Measurements from ENCODE around the gene WNT5A. TPM values are rescaled to one million over a fixed set of nuclear protein-coding genes. Genes with fewer than 3 reads are reported as not detected.

Gene WNT5A
- 116 and 145 TPM in 2 replicates for total RNA-seq

DNA sequence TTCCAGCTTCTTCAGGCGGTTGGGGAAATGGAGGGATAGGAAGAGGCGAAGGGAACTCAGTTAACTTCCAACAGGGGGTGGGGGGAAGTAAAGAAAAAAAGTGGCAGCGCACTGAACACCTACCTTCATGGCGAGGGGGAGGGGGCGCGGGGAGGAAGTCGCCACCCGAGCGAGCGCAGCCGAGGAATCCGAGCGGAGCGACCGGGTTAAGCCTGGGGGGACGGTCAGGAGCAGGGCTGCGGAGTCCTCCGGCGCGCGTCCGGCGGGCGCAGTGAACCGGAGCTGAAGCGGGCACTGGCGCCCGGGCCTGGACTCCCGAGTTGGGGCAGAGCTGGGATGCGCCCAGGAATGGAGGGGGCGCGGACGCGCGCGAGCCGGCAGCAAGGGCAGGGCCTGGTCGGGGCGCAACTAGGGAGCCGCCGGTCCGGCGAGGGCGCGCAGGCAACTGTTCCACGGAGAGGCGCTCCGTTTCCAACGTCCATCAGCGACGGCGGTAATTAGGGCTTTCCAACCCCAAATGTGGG is at the start of gene WNT5A:
TSS of gene WNT5A (minus strand) at position 450 of the 524 bp plus-strand sequence. CDS start at position 129, 321 bp downstream.
- peak within 1 kb of the TSS; percentile 97 for H3K4me2 ChIP-seq (ENCODE audit: insufficient read depth, low read length)
- peak within 1 kb of the TSS; percentile 97 for H3K4me3 ChIP-seq (ENCODE audit: insufficient read depth, low read length)
- H4K20me1 ChIP-seq (ENCODE audit: insufficient read depth, low read length): no peaks in the 10 kb centered on the region
- H3K4me1 ChIP-seq (ENCODE audit: insufficient read depth, low read length): peaks cover 41% of the 10 kb centered on the region
- H3K36me3 ChIP-seq (ENCODE audit: insufficient read depth, low read length): peaks cover 17% of the 10 kb centered on the region
- peak within 1 kb of the TSS; percentile 75 for H2AFZ ChIP-seq (ENCODE audit: low read length)
- no peaks in the 10 kb centered on the region for H3K27me3 ChIP-seq (ENCODE audit: insufficient read depth, low read length)
- DNase-seq (ENCODE audit: insufficient read length, low spot score, missing footprints): peak; percentile 93
- H3K9me3 ChIP-seq (ENCODE audit: low read depth, low read length): no peaks in the 10 kb centered on the region
- H3K27ac ChIP-seq (ENCODE audit: low read depth, low read length): peak within 1 kb of the TSS; percentile 98
- peaks cover 63% of the 10 kb centered on the region for H3K79me2 ChIP-seq (ENCODE audit: insufficient read depth, low read length)
- TF ChIP-seq, protein P1, sequence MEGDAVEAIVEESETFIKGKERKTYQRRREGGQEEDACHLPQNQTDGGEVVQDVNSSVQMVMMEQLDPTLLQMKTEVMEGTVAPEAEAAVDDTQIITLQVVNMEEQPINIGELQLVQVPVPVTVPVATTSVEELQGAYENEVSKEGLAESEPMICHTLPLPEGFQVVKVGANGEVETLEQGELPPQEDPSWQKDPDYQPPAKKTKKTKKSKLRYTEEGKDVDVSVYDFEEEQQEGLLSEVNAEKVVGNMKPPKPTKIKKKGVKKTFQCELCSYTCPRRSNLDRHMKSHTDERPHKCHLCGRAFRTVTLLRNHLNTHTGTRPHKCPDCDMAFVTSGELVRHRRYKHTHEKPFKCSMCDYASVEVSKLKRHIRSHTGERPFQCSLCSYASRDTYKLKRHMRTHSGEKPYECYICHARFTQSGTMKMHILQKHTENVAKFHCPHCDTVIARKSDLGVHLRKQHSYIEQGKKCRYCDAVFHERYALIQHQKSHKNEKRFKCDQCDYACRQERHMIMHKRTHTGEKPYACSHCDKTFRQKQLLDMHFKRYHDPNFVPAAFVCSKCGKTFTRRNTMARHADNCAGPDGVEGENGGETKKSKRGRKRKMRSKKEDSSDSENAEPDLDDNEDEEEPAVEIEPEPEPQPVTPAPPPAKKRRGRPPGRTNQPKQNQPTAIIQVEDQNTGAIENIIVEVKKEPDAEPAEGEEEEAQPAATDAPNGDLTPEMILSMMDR (IDR thresholded peaks at IDR 0.05; ENCODE audit: extremely low read depth, low read depth, low read length): no peak

DNA sequence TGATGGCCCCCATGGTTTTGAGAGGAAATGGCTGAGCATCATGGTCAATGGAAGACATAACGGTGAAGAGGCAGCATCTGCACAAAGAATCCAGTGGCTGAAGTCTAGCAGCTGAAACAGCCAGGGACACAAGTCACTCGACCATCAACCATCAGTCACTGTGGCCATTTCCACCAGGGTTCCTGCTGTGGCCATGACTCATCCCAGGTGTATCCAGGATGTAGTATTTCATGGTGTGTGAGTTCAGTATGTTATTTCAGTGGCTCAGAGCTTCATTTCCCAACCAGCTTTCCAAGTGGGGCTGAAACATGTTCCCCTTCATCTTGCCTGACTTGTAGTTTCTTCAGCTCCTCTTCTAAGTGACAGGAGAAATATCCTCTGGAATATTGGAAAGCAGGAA is 47.8 kb upstream of the WNT5A start:
- H4K20me1 ChIP-seq (ENCODE audit: insufficient read depth, low read length): no peaks in the 10 kb centered on the region
- TF ChIP-seq, protein P1 (IDR thresholded peaks at IDR 0.05; ENCODE audit: extremely low read depth, low read depth, low read length): no peak
- no peaks in the 10 kb centered on the region for H3K4me1 ChIP-seq (ENCODE audit: insufficient read depth, low read length)
- no peak overlapping the region for H2AFZ ChIP-seq (ENCODE audit: low read length)
- DNase-seq (ENCODE audit: insufficient read length, low spot score, missing footprints): no peak
- H3K27ac ChIP-seq (ENCODE audit: low read depth, low read length): no peak overlapping the region
- no peak overlapping the region for H3K4me3 ChIP-seq (ENCODE audit: insufficient read depth, low read length)
- H3K9me3 ChIP-seq (ENCODE audit: low read depth, low read length): no peaks in the 10 kb centered on the region
- H3K36me3 ChIP-seq (ENCODE audit: insufficient read depth, low read length): no peaks in the 10 kb centered on the region
- no peak overlapping the region for H3K4me2 ChIP-seq (ENCODE audit: insufficient read depth, low read length)
- H3K27me3 ChIP-seq (ENCODE audit: insufficient read depth, low read length): peaks cover 18% of the 10 kb centered on the region
- H3K79me2 ChIP-seq (ENCODE audit: insufficient read depth, low read length): no peaks in the 10 kb centered on the region

DNA sequence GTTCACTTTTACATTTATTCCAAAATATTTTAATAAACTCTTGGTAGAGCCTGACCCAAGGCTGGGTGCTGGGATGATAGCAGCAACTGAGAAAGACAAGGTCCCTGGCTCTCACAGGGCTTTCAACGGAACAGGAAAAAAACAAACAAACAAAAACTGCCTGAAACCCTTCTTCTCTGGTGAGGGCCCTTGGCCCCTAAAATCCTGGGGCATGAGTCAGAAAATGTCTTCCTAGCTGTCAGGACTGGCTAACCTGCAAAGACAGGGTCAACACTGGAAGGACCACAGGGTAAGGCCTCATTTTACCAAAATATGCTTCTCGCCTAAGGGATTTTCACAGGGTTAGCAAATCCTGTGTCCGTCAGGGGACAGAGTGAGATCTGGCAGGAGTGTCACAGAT is 45.7 kb upstream of the WNT5A start:
- Histone ChIP-seq H3K4me3 (ENCODE audit: insufficient read depth, low read length) (no peak overlapping the region), H3K27ac (ENCODE audit: low read depth, low read length) (no peak overlapping the region), H3K36me3 (ENCODE audit: insufficient read depth, low read length) (no peaks in the 10 kb centered on the region), H3K4me1 (ENCODE audit: insufficient read depth, low read length) (no peaks in the 10 kb centered on the region), H3K9me3 (ENCODE audit: low read depth, low read length) (no peaks in the 10 kb centered on the region), H3K4me2 (ENCODE audit: insufficient read depth, low read length) (no peak overlapping the region), H2AFZ (ENCODE audit: low read length) (no peak overlapping the region), H4K20me1 (ENCODE audit: insufficient read depth, low read length) (no peaks in the 10 kb centered on the region), H3K79me2 (ENCODE audit: insufficient read depth, low read length) (no peaks in the 10 kb centered on the region), H3K27me3 (ENCODE audit: insufficient read depth, low read length) (peaks cover 9% of the 10 kb centered on the region)
- no peak for DNase-seq (ENCODE audit: insufficient read length, low spot score, missing footprints)
- TF ChIP-seq, protein P1 (IDR thresholded peaks at IDR 0.05; ENCODE audit: extremely low read depth, low read depth, low read length): no peak

DNA sequence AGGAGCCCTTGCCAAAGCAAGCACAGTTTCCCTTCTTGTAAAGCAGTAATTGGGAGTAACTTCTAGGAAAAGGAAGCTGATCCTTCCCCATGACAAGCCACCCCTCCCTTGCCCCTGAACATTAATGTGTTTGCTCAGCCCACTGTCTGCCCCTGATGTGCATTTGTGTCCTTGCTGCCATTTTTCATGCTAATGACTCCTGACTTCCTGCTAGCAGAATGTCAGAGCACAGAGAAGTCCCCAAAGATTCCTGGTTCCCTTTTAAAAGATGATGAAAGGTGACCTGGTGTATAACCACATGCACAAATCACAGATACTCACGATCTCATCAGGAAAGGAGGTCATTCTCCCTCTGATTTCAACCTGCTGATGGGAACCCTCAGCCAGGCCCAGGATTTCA is 44.2 kb upstream of the WNT5A start:
- H3K27me3 ChIP-seq (ENCODE audit: insufficient read depth, low read length): peaks cover 7% of the 10 kb centered on the region
- H3K4me3 ChIP-seq (ENCODE audit: insufficient read depth, low read length): no peak overlapping the region
- H3K36me3 ChIP-seq (ENCODE audit: insufficient read depth, low read length): no peaks in the 10 kb centered on the region
- TF ChIP-seq, protein P1 (IDR thresholded peaks at IDR 0.05; ENCODE audit: extremely low read depth, low read depth, low read length): no peak
- H3K27ac ChIP-seq (ENCODE audit: low read depth, low read length): no peak overlapping the region
- DNase-seq (ENCODE audit: insufficient read length, low spot score, missing footprints): no peak
- no peaks in the 10 kb centered on the region for H3K79me2 ChIP-seq (ENCODE audit: insufficient read depth, low read length)
- no peak overlapping the region for H3K4me2 ChIP-seq (ENCODE audit: insufficient read depth, low read length)
- H4K20me1 ChIP-seq (ENCODE audit: insufficient read depth, low read length): no peaks in the 10 kb centered on the region
- H3K4me1 ChIP-seq (ENCODE audit: insufficient read depth, low read length): no peaks in the 10 kb centered on the region
- no peaks in the 10 kb centered on the region for H3K9me3 ChIP-seq (ENCODE audit: low read depth, low read length)
- no peak overlapping the region for H2AFZ ChIP-seq (ENCODE audit: low read length)

All from osteoblast (primary cell).